ENCODE data around the gene LOXL3.

Gene LOXL3

DNA sequence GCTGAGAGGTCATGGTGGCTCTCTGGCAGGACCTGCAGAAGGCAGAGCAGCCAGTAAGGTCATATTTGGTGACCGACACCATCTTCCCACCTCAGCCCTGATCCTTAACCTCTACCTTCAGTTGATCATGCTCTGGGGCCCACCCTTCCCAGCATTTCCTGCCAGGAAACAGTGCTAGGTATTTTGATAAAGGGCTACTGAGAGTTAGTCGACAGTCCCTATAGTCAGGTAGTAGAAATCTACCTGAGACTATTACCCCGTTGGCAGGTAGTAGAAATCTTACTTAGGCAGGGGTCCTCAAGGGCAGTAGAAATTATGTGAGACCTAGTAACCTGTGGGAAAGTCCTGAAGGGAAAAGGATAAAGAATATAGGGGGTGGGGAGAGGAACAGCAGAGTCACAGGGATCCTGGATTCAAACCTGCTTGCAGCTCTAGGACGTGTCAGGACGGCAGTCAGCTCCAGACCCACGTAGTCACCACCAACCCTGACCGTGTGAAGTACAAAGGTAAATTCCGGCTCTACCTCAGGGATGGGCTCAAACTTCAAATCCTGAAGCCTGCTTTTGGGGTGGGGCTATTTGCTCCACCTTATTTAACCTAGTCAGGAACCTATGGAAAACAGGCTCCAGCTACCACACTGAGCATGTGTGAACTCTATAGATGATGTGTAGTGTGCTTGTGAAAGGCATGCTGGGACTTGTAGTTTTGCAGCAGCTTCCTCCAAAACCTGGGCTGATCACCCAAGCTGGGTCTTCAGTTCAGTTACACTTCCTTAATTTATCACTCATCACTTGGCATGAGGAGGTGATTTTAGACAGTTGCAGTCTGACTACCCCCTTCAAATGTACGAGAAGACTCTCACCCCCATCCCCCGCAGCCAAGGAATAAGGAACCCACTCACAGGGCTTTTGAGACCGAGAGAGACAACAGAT, 27.8 kb downstream of the LOXL3 start, which contains the start of gene DQX1:
TSS of gene DQX1 (minus strand) at position 515 of the 932 bp plus-strand sequence. CDS start at position 13, 502 bp downstream.
- no peak for DNase-seq

GRCh38 chr2:74524955-74525716, 28.6 kb downstream of the LOXL3 start:
- DNase-seq = no peak

DNA sequence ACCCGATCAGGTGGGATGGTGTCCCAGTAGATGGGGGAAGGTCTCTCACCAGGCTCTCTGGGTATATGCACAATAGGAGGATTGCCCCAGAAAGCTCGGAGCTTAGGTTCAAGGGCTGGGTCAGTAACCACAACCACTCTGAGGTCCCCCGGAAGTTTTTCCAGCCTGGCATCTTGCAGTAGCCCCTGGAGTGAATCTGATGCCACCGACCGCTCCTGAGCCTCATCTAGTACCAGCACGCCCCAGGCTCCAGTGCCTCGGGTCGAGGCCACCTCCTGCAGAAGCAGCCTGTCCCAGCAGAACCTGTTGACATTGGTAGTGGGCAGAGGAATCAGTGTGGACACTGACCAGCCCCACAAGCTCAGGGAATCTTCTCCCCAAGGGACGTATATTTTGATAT, 29.7 kb downstream of the LOXL3 start:
- no peak for DNase-seq

GRCh38 chr2:74522516-74522915, 31.2 kb downstream of the LOXL3 start:
- no peak for DNase-seq

- no peak for DNase-seq
Observed at GRCh38 chr2:74516650-74517049, 37.1 kb downstream of the LOXL3 start.

DNA sequence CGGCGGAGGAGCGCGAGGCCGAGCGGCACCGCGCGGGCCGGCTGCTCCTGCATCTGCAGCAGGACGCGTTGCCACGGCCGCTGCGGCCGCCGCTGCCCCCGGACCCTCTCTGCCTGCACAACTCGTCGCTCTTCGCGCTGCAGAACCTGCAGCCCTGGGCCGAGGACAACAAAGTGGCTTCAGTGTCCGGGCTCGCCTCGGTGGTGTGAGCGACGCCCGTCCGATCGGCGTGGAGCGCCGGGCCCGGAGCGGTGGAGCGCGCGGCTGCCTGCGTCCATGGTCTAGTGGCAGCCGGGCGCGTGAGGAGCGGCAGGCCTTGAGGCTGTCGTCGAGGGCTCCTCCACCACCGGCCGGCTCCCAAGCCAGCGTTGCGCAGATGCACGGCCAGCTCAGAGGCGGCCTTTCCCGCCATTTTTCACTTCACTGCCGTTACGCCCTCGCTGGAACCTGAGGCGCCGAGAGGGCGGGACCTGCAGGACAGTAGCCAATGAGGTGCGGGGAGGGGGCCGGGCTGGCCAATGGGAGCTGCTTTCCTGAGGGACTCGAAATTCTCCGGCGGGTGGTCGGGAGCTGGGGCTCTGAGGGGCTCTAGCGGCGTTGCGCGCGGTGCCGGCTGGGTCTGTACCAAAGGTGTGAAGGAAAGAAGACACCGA, 37.6 kb downstream of the LOXL3 start:
- peak; percentile 83 for DNase-seq

- DNase-seq = no peak
Observed at GRCh38 chr2:74515271-74515980, 38.3 kb downstream of the LOXL3 start.

DNA sequence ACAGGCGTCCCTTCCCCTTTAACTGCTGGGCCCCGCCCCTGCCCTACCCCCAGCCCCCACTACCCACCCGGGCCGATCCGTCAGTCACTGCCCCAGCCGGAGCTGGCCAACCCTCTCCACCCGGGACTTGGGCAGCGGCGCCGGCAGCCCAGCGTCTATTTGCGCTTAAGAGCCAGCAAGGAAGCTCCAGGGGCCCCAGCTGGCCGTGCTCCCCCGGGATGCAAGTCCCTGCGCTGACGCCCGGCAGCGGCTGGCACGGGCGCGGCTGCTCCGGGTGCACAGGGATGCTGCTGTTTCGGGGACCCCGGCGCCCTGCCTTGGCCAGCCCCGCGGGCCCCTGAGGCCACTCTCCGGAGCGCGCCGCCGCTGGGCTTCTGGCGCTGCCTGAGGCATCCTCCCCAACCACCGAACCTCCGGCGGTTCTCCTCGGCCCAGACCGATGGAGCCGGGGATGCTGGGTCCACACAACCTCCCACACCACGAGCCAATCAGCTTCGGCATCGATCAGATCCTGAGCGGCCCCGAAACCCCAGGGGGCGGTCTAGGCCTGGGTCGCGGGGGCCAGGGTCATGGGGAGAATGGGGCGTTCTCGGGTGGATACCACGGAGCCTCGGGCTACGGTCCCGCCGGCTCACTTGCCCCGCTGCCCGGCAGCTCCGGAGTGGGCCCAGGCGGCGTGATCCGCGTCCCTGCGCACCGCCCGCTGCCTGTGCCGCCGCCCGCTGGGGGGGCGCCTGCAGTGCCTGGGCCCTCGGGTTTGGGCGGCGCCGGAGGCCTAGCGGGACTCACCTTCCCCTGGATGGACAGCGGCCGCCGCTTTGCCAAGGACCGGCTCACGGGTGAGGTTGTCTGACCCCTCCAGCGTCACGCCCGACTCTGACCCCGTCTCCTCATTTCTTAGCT, 39.1 kb downstream of the LOXL3 start, which contains the start of gene TLX2:
TSS of gene TLX2 (plus strand) at position 83 of the 903 bp plus-strand sequence. CDS start at position 440, 357 bp downstream.
- no peak for DNase-seq

DNA sequence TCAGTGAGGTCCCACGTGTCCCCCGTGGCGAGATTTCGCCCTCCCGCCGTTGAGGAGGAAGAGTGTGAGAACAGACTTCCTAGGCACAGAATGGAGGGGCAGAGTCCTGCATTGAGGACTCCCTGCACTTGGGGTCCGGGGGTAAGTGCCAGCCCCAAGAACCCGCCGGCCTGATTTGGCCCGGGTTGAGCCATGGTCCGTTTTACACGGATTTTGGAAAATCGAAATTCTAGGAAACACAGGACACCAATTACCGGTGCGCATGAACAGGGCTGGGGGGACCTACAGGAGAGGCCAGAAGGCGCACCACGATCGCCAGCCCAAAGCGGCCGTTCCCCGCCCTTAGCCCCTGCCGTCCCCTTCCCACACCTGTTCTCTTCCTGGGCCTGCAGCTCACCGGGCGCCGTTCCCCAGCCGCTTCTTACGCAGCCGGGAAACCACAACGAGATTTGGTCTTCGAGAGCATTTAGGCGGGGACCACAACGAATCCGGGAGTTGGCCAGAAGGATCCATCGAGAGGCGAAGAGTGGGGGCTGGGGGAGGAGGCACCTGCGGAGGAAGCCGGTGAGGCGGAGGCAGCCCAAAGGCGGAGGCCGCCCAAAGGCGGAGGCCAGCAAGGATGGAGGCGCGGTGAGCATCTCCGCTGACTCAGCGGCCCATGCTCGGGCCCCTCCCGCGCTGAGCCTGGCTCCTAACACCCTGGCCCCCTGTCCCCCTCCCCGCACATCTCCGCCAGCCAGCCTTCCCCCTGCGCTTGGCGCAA, 40.0 kb downstream of the LOXL3 start:
- DNase-seq = no peak

DNA sequence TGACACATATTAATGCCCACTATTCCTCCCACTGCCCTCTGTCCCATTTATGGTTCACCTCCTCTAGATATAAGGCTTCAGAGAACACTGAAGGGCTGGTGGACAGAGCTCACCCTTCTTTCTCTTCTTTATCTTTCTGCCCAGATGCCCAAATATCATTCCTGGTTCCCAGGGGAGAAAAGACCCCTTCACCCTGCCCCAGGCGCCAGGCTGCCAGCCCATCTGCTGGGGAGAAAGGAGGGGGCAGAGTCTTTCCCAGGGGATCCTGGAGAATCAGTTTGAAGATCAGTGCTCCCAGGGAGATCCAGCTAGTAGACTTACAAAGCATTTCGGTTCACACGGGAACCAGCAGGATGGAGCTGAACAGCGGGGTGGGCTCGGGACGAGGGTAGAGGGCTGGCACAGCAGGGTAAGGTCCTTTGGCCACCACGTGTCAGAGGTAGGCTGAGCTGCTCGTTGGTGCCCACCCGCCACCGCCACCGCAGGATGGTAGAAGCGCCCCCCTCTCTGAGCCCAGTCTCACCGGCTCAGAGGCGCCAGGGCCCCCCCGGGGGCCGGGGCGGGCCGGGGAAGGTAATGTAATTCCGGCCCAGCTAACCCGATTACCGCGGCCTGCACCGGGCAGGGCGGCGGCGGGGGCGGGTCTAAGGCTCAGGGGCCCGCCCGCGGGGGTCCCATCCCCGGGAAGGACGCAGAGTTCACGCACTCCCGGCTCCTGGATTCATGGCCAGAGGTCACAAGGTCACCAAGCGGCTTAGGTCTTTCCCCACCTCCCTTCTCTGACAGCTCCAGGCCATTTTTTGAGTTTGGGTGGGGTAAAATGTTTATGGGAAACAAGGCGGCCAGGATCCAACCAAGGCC, 40.8 kb downstream of the LOXL3 start:
- no peak for DNase-seq

DNA sequence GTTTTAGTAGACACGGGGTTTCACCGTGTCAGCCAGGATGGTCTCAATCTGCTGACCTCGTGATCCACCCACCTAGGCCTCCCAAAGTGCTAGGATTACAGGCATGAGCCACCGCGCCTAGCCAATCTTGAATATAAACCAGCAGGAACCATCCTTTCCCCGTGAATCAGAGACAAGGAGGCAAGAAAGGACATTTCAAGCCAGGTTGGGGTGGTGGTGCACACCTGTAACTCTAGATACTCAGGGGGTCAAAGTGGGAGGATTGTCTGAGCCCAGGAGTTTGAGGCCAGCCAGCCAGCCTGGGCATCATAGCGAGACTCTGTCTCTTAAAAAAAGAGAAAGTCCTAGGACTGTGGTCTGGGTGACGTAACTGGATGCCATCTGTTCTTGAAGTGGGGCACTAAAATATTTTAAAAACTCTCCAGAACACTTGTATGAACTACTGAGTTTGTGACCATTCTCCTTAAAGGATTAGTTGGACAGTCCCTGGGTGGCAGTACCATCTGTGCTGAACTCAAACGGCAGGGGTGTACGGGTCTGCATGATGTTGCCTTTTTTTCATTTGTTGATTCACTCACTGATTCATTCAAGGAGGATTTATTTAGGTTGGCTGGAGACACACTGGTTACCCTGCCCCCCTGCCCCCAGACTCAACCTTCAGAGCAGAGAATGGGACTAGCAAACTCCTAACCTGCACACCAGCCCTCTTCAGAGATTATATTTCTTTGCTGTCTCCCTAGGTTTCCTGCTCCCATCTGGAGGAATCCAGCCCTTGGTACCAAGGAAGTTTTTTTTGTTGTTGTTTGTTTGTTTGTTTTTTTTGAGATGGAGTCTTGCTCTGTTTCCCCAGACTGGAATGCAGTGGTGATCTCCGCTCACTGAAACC, 42.4 kb downstream of the LOXL3 start:
- DNase-seq = no peak

- DNase-seq = no peak
Observed at GRCh38 chr2:74510272-74510671, 43.5 kb downstream of the LOXL3 start.

DNA sequence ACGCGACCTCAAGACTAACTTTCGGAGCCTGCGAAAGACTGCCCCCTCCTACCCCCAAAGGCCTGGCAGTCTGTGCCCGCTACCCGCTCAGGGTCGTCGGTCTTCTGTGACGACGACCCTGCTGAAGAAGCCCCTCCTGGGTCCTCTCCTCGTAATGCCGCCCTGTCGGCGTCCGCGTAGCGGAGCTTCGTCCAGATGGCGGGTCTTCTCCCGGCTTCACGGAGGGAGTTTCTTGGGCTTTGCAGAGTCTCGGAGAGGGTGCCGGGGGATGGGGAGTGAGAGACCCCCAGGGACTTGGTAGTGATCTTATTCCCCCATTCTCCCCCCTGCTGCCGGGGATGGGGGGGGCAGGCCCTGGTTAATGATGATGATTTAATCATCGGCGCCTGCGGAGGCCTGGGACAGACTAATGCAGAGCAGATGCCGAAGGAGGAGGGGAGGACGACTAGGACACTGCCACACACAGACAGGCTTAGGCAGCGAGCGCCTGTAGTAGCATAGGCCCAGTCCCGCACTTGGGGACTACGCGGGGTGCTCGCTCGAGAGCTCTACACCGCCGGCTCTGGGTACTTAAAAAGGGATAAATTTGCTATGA, 45.7 kb downstream of the LOXL3 start:
- no peak for DNase-seq

- peak; percentile 97 for DNase-seq
Observed at GRCh38 chr2:74507145-74507925, 46.4 kb downstream of the LOXL3 start, which contains the start of gene PCGF1. Gene PCGF1 (minus strand): TSS chr2:74507695. CDS start chr2:74507668, 27 bp downstream.

GRCh38 chr2:74505448-74506246, 48.1 kb downstream of the LOXL3 start:
- no peak for DNase-seq

DNA sequence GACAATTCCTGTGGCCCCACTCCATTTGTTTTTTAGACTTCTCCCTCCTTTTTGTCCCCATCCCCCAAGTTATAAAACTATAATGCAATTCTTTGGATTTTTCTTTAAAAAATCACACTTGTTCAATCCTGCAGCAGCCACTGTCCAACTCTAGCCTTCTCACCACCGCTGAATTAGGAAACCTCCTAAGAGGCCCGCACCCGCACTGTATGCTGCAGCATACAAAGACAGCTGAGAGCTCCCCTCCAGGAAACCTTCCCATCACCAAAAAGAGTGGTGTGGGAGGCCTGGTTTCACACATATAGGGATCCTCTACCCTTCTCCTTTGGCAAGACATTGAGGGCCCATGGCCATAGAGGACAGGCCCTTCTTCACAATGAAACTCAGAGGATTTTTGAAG, 49.2 kb downstream of the LOXL3 start:
- DNase-seq = no peak
